Measurements from ENCODE around the gene NUCKS1.

Gene NUCKS1

DNA sequence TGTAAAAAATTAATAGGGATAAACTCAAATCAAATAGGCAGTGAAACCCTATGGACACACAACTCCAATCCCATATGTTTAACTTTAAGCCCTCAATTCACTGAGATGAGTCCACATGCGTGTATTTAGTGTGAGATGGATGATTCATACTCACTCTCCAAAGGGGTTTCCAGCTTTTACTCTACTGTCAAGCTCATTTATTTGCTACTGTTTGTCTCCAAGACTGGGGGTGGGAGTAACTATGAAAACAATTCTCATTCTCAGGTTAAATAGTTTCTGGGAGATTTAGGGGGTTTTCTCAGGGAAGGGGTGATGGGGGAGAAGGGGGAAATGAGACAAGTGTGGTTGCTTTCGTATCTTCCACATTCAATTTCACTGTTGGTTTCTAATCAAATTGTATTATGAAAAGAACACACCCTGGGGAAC, 22.6 kb upstream of the NUCKS1 start:
- DNase-seq (ENCODE audit: low spot score) = no peak
- no peak for FAIRE-seq

DNA sequence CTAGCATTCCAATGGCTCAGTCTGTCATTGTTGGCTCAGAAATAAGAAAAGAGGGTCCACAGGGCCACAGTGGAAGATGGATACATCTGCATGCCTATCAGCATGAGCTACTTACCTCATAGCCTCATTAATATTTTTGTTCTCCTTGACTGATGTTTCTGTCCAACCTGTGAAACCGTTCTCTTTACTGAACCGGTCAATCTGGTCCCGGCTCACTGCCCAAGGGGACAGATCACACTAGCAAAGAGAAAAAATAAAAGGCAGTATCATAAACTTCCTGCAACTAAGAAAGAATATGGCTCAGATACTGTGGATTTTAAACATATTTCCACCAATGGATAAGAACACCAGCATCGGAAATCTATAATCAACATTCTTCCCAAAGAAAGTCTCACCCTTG, 20.6 kb upstream of the NUCKS1 start:
- DNase-seq (ENCODE audit: low spot score) (no peak), FAIRE-seq (no peak)

DNA sequence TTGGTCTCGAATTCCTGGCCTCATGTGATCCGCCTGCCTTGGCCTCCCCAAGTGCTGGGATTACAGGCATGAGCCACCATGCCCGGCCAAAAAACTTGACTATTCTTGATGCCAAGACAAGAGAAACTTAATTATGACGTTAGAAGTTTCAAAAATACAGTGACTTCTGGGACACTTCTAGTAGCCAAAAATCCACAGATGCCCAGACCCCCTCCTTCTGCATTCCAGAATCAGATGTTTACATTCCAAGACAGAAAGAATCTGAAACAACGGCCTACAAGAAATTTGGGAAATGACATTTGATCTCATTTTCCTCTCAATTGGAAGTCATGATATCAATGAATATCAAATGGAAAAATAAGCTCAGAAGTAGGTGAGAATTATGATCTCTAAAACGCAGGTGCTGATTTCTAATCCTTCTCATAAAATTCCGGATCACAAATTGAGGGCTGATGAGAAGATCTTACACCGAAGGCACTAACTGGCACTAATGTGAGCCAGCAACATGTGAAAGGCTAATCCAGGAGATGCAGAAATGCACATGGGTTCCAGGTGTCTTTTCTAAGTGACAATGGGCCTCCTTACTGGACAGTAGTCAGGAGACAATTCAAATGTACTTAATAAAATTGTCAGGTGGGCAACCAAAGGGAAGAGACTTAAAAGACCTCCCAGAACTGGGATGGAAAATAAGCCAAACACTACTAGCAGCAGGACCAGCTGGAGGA, 19.8 kb upstream of the NUCKS1 start:
- FAIRE-seq = no peak
- no peak for DNase-seq (ENCODE audit: low spot score)

DNA sequence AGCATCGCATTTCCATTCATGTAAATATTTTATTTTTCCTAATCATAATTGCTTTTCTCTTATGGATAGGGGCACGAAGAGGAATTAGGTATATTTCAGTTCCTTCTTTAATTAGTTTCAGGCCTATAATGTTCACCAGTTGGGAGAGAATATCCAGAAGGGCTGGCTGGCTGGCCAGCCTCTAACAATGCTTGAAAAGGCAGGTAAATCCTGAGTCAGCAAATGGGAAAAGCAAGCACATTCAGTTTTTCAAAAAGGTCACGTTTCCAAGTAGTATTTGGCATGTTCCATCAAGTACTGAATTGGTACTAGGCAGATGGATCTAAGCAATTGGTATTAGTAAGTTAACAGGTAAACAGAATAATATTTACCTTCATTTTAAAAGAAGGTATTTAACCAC, 17.3 kb upstream of the NUCKS1 start:
- FAIRE-seq = no peak
- DNase-seq (ENCODE audit: low spot score) = no peak

DNA sequence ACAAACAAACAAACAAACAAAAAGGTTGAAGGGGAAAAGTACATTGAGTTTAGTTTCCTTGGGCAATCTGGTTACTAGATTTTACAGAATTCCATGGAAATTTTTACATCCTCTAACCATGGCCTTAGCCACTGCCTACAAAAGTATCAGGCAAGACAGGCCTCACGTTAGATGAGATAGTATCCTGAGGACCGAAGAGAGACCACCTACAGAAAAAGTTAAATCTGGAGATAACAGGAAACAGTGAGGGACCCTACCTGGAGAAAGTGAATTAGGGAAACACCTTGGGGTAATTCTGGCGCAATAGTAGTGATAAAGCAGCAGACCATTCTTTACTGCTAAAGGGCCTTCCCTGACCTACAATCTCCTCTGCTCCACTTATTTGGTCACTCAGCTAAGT, 16.6 kb upstream of the NUCKS1 start:
- FAIRE-seq (no peak), DNase-seq (ENCODE audit: low spot score) (no peak)

DNA sequence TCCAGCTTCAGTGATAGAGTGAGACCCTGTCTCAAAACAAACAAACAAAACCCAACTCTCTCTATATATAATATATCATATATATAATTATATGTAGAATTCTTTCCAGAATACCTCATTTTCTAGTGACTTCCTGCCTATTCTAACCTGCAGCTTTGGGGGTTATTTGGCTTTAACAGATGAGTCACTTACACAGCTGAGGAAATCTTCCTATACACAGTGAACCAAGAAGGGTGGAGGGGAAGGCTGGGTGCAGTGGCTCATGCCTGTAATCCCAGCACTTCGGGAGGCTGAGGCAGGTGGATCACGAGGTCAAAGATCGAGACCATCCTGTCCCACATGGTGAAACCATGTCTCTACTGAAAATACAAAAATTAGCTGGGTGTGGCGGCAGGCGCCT, 16.1 kb upstream of the NUCKS1 start:
- DNase-seq (ENCODE audit: low spot score) (peak; percentile 55), FAIRE-seq (peak; percentile 74)

DNA sequence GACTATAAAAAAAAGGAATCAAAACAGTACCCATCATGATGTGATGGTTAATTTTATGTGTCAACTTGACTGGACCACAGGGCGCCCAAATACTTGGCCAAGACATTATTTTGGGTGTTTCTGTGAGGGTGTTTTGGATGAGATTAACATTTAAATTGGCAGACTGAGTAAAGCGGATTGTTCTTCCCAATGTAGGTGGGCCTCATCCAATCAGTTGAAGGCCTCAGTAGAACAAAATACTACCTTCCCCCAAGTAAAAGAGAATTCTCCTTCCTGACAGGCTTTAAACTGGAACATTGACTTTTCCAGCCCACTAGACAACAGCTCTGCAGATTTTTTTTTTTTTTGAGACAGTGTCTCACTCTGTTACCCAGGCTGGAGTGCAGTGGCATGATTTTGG, 14.6 kb upstream of the NUCKS1 start:
- no peak for FAIRE-seq
- no peak for DNase-seq (ENCODE audit: low spot score)

DNA sequence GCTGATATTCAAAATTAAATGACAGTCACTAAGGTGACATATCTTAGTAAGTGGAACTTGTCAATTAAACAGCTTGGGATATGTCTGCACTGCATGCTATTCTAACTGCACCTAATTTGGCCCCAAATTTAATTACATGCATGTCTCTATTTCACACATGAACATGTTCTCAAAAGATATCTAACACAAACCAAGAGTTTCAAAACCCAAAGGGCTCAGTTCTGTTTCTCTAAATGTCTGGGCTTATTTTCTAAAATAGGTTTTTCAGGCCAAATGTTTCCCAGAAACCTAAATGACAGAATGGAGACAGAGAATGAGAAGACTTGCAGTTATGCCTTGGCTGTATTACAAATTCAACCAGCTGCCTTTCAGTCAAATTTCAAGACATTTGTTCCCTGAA, 14.0 kb upstream of the NUCKS1 start:
- DNase-seq (ENCODE audit: low spot score) (no peak), FAIRE-seq (no peak)

DNA sequence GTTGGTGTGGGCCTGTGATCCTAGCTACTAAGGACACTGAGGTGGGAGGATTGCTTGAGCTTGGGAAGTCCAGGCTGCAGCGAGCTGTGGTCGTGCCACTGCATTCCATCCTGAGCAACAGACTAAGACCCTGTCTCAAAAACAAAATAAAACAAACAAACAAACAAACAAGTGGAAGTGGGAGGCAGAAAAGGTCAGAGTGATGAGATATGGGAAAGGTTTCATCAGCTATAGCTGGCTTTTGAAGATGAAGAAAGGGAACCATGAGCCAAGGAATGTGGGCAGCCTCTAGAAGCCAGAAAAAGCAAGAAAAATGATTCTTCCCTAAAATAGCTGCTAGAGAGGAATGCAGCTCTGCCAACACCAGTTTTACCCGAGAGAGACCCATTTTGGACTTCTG, 10.6 kb upstream of the NUCKS1 start:
- DNase-seq (ENCODE audit: low spot score) (no peak), FAIRE-seq (no peak)

DNA sequence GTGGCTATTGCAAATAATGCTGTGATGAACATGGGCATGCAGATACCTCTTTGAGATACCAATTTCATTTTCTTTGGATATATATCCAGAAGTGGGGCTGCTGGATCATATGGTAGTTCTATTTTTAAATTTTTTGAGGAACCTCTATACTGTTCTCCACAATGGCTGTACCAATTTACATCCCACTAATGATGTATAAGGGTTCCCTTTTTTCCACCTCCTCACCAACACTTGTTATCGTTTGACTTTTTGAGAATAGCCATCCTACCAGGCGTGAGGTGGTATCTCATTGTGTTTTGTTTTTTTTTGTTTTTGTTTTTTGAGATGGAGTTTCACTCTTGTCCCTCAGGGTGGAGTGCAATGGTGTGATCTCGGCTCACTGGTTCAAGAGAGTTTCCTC, 6.6 kb upstream of the NUCKS1 start:
- FAIRE-seq = no peak
- no peak for DNase-seq (ENCODE audit: low spot score)

DNA sequence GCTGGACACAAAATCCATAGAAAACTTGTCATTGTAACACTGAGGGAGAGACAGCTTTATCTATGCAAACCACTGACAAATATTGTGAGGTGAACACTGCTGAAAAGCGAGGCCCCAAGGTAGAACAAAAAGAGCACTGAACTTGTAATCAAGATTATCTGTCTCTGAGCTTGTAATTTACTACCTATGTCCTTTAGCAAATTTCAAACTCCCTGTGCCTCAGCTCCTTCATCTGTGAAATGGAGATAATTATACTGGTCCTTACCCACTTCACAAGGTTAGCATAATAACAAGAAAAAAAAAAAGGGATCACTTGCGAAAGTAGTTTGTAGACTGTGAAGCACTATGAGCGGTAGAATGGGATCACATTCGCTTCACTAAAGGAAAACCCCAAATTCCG, 4.9 kb upstream of the NUCKS1 start:
- DNase-seq (ENCODE audit: low spot score) = no peak
- FAIRE-seq = no peak

DNA sequence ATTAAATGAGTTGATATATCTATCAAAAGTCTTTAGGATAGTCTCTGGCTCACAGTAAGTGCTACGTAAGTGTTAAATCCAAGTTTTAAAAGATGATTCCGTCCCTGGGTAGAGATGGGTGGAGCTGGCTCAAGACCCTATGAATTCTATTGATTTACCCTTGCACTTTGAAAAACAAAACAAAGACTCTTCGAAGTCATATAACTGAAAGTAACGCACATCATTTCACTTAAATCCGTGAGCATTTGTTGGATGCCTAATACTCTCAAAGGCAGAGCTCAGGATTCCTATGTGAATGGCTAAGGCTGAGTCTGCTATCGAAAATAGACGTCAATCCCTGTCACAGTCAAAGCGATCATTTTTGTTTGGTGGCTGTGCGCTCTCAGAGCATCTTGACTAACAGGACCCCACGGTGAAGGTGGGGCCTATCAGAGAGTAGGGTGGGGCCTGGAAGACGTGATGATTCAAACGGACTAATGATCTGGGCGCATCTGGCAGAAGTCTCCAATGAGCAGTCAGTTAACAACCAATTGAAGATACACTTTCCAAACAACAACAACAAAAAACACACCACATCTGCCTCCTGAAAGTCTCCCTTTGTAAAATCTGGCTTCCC, 1.2 kb upstream of the NUCKS1 start:
- FAIRE-seq (no peak), DNase-seq (ENCODE audit: low spot score) (no peak)

DNA sequence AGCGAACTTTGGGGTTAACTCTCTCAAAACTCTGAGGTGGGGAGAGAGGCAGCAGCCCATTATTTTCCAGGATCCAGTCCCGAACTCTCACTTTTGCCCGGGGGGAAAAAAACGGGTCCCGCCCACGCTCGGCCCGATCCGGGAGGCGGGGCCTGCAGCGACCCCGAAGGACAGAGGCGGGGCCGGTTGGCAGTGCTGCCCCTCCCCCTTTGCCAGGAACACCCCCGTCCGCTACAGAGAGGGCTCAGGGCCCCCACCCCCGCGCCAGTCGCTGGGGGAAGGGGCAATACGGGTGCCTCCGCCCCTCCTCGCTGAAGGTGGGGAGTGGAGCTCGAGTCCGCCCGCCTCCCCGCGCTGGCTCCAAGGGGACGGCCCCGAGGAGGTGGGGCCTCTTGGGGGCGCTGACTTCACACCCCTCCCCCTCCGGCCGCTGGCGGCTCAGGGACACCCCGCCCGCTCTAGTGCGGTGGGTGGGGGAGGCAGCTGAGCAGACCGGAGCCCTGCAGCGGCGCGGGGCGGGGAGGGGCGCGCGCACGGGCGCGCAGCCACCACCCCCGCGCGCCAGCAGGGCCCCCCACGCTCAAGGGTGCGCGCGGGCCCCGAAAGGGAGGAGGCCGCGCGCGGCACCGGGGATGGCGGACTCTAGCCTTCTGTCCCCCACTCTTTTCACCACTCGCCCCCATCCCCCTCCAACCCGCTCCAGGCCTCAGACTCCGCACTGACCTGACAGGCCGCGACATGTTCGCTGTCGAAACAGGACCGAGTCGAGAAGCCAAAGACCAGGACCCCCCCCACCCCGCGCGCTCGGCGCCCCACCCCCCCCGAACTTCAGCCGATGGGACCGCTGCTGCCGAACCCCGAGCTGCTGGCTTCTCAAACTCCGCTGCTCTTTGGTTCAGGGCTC, 496 bp downstream of the NUCKS1 start:
- DNase-seq (ENCODE audit: low spot score) (peak; percentile 89), FAIRE-seq (peak; percentile 51)

DNA sequence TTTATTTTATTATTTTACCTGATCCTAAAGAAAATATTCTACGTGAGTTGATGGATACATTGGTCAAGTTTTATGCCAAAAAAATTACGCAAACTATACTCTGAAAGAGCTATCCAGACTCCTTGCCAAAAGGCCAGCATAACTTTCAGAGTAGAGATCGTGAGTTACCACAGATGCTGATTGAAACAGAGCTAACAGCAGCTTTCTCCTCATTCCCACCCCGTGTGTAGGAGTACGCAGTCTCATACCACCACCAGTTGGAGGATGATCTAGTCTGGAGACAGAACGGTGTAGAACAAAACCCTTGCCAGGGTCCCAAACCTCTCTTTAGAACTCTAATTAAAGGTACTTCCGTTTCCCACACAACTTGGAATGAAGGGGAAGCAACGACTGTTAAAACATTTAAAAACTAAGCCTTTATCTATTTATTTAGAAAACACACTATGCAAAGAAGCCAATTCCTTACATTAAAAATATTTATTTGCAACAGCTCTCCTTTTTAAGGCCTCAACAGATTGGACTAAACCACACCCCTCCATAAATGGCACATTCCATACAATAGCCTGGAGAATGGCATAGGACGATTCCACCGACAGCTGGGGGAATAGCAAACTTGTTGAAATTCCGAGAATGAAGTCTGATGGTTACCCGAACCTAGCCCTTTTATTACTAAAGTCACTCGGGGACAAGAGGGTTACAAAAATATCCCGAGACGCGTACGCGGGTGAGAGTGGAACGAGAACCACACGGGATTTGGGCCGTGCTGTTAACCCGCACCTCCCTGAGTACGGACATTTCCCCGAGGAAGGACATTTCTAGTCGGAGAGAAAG, 1.4 kb downstream of the NUCKS1 start:
- FAIRE-seq (no peak), DNase-seq (ENCODE audit: low spot score) (peak; percentile 16)

DNA sequence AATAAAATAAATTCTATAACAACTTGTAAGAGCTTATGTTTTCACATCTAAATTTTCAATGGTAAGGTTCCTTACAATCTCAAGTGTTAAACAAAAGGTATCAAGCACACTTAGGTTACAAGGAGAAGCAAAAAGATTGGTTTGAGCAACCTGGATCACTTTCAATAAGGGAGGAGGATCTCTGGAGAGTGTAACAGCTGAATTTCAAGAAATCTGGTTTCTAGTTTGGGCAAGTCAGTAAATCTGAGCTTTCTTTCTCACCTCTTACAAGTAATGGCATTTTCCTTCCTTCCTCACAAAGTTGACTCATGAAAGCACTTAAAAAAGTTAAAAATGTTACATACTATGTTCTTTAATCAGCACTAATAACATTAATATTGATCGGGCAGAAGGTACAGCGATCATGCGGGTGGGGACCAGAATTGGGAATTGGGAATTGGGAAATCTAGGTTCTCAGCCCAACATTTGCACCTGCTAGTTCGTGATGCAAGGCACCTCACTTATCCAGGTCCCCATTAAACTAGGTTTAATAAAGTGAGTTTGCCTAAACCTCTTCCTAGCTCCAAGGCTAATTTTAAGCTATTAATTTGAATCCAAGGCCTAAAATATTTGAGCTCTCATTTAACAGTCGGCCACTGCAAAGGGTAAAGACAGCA, 3.1 kb downstream of the NUCKS1 start:
- no peak for DNase-seq (ENCODE audit: low spot score)
- FAIRE-seq = no peak

DNA sequence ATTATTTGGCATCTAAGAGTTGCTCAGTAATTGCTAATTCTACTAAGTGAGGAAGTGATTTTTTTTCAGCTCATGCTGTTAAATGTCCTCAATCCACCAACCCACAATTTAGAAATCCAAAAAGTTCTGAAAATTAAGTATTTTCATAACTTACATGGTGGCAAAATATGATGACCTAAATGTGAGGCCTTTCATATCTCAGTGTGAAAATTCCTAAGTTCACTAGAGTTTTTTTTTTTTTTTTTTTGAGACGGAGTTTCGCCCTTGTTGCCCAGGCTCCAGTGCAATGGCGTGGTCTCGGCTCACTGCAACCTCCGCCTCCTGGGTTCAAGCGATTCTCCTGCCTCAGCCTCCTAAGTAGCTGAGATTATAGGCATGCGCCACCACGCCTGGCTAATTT, 5.6 kb downstream of the NUCKS1 start:
- DNase-seq (ENCODE audit: low spot score) = no peak
- no peak for FAIRE-seq

DNA sequence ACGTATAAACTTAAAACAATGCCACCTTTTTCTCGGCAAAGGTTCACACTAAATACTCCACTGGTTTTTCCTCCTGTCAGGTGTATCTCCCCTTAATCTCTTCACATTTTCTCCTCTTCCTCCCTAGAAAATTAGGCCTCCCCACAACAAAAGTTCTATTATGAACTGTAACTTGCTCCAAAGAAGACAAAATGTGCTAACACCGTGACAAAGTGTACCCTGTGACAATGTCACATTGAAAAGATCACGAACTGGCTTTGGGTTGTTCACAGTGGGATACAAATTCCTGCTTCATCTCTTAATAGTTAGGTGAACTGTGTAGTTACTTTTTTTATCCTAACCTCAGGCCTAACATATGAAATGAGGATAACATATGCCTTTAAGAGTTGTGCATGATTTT, 6.0 kb downstream of the NUCKS1 start:
- DNase-seq (ENCODE audit: low spot score) (no peak), FAIRE-seq (no peak)

DNA sequence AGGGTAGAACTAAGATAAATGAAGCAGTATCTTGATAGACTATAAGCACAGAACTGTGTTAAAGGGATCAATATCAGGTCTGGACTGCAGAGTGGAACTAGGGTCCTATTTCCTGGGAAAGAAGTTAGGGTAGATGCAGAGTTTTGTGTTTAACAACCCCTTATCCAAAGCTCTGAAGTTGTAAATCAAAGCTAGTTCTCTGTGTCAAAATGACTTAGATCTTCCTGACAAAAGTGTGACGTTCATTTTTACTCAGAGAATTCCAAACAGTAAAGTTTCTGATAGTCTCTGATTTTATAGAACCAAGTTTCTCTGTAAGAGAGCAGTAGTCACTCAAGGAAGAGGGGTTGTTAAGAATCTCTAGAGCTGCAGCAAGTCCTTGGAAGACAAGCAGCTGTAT, 8.3 kb downstream of the NUCKS1 start:
- FAIRE-seq = no peak

DNA sequence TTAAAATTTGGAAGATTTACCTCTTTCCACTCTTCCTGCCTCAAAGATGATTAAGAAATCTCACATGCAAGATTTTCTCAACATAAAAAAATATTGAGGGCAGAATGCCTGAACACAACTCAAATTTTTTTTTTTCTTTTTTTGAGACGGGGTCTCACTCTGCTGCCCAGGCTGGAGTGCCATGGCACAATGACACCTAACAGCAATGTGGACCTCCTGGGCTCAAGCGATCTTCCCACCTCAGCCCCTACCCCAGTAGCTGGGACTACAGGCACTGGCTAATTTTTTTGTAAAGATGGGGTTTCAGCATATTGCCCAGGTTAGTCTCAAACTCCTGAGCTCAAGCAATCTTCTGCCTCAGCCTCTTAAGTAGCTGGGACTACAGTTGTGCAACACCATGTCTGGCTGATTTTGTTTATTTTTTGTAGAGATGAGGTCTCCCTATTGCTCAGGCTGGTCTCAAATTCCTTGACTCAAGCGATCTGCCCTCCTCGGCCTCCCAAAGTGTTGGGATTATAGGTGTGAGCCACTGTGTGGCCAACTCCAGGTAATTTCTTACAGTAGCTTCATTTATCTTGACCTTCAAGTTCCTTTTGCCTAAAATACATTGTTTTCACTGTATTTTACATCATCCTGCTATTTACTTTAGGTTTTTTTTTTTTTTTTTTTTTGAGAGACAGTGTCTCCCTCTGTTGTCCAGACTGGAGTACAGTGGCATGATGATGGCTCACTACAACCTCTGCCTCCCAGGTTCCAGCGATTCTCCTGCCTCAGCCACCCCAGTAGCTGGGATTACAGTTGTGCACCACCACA, 10.4 kb downstream of the NUCKS1 start:
- DNase-seq (ENCODE audit: low spot score) = no peak
- no peak for FAIRE-seq

More for the DNA sequence above, 8.3 kb downstream of the NUCKS1 start:
- no peak for DNase-seq (ENCODE audit: low spot score)

DNA sequence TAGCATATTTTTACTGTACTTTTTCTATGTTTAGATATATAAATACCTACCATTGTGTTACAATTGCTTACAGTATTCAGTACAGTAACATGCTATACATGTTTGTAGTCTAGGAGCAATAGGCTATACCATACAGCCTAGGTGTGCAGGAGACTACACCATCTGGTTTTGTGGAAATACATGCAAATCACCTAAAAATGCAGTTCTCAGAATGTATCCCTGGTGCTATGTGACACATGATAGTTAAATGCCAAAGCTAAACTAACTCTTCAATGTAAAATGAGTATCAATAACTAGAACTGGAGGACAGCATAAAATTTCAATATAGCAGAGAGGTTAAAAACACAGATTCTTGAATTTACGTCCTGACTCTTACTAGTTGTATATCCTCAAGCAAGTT, 14.8 kb downstream of the NUCKS1 start:
- DNase-seq (ENCODE audit: low spot score) (no peak), FAIRE-seq (no peak)

Data from RCC 7860 (cell line).